Neural cell (in vitro differentiated cells): ENCODE data around the gene LTB4R2.

Experiments used
- CTCF ChIP-seq: fragments of 450-650 bp; IDR thresholded peaks from 2 replicates; pipeline ENCODE4 v1.5.1; 2014; ENCODE audit warnings: antibody characterized with exemption, mild to moderate bottlenecking, moderate library complexity; ENCODE audit not compliant: poor library complexity, severe bottlenecking
- EP300 ChIP-seq: fragments of 450-650 bp; conservative IDR thresholded peaks from 2 replicates; pipeline ENCODE4 v1.6.1; 2014; ENCODE audit warnings: antibody characterized with exemption, mild to moderate bottlenecking, moderate library complexity; ENCODE audit not compliant: poor library complexity, severe bottlenecking
- EZH2 ChIP-seq: fragments of 200-600, 300-800 bp; shearing (Covaris generic), sonication (generic); IDR thresholded peaks from 2 replicates; pipeline ENCODE4 v1.6.1; 2014; ENCODE audit warnings: antibody characterized with exemption, low read length, borderline replicate concordance, mild to moderate bottlenecking; ENCODE audit not compliant: insufficient read depth, poor library complexity, severe bottlenecking
- POLR2AphosphoS5 ChIP-seq: IDR thresholded peaks from 2 replicates; pipeline ENCODE4 v1.6.1; 2012
- REST ChIP-seq: IDR thresholded peaks from 2 replicates; pipeline ENCODE4 v1.6.1; 2012; ENCODE audit warnings: borderline replicate concordance
- TAF1 ChIP-seq: IDR thresholded peaks from 2 replicates; pipeline ENCODE4 v1.6.1; 2012; ENCODE audit warnings: low read depth

GRCh38 chr14:24263848-24264247, 46.1 kb upstream of the LTB4R2 start:
- TF ChIP-seq CTCF = no peak
- no peak for TF ChIP-seq EZH2
- TF ChIP-seq POLR2AphosphoS5 = no peak
- TF ChIP-seq EP300 = no peak
- TF ChIP-seq TAF1 = no peak
- no peak for TF ChIP-seq REST
